GM12865 (cell line): ENCODE results near the gene C20orf141.
"Not testable (repeated sequence)": the region's sequence is repeated elsewhere in the genome, so short reads cannot be mapped to it uniquely, and the experiment has no call there.

Experiments used
- DNase-seq: peaks from one replicate; pipeline ENCODE4 v3.0.0; 2010; ENCODE audit warnings: low read depth
- H3K4me3 ChIP-seq: 2 replicates; pipeline ENCODE4 v1.5.1; 2011; ENCODE audit warnings: mild to moderate bottlenecking, low read depth, low read length, control low read depth
- TF ChIP-seq, protein P1 (sequence below): IDR thresholded peaks from 2 replicates; pipeline ENCODE4 v1.5.1; 2011; ENCODE audit warnings: low read length, control low read depth, low read depth, inconsistent platforms; ENCODE audit not compliant: insufficient read depth; ENCODE audit errors: missing control alignments

The C20orf141 gene

DNA sequence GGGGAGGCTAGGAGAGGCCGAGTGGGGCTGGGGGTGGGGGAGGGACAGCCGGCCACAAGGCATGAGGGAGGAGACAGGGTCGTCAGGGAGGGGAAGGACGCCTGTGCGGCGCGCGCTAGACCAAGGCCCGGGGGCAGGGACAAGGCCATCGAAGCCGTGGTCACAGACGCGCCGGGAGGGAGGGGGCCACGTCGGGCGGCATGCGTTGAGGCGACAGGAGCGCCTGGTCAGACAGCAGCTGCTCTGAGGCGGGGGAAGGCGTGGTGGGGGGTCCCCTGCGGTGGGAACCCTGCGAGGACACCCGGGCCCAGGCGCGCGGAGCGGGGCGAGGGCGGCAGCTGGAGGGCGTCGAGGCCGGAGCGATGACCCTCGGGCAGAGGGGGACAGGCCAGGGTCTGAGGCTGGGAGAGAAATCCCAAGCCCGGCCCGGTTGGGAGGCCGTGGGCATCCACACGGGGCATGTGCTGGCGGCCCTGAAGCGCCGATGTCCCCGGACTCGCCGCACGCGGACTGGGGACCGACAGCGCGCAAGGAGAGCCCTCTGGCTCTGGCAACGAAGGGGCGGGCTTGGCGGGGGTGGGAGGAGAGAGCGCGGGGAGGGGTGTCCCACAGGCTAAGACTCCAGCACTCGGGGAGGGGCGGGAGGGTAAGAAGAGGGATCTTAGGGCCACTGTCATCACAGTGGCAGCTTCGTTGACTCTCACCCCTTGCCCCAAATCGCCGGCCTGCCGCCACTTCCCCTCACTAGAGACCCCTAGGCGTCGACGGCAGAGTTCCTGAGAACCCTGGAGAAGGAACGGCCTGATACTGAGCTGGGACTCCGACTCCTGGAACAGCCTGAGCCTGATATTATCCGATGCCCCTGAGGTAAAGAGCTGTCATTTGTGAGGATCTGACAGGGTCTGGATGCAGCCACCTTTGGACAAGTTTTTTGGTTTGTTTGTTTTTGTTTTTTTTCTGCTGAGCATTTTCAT, 6.4 kb downstream of the C20orf141 start:
- DNase-seq = no peak
- TF ChIP-seq, protein P1, sequence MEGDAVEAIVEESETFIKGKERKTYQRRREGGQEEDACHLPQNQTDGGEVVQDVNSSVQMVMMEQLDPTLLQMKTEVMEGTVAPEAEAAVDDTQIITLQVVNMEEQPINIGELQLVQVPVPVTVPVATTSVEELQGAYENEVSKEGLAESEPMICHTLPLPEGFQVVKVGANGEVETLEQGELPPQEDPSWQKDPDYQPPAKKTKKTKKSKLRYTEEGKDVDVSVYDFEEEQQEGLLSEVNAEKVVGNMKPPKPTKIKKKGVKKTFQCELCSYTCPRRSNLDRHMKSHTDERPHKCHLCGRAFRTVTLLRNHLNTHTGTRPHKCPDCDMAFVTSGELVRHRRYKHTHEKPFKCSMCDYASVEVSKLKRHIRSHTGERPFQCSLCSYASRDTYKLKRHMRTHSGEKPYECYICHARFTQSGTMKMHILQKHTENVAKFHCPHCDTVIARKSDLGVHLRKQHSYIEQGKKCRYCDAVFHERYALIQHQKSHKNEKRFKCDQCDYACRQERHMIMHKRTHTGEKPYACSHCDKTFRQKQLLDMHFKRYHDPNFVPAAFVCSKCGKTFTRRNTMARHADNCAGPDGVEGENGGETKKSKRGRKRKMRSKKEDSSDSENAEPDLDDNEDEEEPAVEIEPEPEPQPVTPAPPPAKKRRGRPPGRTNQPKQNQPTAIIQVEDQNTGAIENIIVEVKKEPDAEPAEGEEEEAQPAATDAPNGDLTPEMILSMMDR = no peak
- H3K4me3 ChIP-seq = no peak overlapping the region

DNA sequence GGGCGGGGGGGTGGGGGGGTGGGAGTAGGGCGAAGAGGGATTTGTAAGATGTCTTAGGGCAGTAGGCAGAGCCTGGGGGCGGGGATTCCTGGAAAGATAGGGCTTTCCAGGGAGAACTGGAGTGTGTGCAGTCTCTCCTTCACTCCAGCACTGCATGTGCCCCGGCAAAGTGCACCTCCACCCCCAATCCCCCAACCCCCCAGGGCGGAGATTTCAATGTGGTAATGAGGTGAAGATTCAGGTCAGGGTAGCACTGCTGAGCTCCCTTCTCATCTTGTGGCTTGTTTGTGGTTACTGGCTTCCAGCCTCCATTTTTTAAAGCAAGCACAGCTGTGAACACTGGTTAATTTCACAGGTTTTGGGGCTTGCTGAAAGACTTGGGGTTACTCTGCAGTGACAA, 7.3 kb downstream of the C20orf141 start:
- TF ChIP-seq, protein P1 = no peak
- no peak overlapping the region for H3K4me3 ChIP-seq
- peak; percentile 57 for DNase-seq

DNA sequence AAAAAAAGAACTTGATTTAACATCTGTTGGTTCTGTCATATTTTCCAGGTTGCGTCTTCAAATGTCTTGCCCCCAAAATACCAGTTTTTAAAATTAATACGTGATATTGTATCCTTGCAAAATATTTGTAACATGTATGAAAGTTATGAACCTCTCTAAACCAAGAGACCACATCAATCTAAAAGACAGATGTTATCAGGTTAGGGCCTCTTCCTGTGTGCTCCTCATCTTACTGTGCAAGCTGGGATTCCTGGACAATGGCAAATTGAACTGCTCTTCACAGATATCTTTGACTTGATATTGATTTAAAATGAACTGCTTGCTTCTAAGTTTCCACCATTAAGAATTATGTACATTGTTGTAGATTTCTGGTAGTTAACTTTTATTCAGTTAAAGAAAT, 11.0 kb downstream of the C20orf141 start:
- H3K4me3 ChIP-seq = no peak overlapping the region
- TF ChIP-seq, protein P1 = no peak
- no peak for DNase-seq

DNA sequence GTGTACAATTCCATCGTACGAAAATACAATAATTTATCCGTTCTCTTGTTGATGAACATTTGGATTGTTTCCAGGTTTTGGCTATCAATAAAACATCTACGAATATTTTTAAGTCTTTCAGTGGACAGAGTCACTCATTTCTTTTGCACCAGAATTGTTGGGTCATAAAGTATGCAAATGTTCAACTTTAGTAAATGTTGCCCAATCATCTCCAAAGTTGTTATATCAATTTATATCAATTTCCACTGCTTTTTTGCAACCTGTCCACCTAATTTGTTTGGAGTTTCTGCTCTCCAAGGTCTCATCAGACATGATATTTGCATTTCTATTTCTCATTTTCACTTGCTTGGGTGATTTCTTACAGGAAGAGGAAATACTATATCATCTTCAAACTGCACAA, 11.9 kb downstream of the C20orf141 start:
- H3K4me3 ChIP-seq = no peak overlapping the region
- TF ChIP-seq, protein P1 = no peak
- DNase-seq = no peak

DNA sequence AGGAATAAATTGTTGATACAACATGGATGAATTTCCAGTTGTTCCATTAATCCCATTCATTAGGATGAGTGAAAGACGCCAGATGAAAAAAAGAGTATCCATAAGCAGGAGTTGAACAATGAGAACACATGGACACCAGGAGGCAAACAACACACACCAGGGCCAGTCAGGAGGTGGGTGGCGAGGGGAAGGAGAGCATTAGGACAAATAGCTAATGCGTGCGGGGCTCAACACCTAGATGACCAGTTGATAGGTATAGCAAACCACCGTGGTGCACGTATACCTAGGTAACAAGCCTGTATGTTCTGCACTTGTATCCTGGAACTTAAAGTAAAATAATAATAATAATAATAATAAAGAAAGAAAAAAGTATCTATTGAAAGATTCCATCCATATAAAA, 14.6 kb downstream of the C20orf141 start:
- TF ChIP-seq, protein P1 = no peak
- DNase-seq = no peak
- no peak overlapping the region for H3K4me3 ChIP-seq

DNA sequence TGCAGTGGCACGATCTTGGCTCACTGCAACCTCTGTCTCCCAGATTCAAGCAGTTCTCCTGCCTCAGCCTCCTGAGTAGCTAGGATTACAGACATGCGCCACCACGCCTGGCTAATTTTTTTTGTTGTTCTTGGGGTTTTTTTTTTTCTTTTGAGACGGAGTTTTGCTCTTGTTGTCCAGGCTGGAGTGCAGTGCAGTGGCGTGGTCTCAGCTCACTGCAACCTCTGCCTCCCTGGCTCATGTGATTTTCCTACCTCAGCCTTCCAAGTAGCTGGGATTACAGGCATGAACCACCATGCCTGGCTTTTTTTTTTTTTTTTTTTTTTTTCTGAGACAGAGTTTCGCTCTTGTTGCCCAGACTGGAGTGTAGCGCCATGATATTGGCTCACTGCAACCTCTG, 16.4 kb downstream of the C20orf141 start:
- not testable (repeated sequence) for H3K4me3 ChIP-seq, DNase-seq

DNA sequence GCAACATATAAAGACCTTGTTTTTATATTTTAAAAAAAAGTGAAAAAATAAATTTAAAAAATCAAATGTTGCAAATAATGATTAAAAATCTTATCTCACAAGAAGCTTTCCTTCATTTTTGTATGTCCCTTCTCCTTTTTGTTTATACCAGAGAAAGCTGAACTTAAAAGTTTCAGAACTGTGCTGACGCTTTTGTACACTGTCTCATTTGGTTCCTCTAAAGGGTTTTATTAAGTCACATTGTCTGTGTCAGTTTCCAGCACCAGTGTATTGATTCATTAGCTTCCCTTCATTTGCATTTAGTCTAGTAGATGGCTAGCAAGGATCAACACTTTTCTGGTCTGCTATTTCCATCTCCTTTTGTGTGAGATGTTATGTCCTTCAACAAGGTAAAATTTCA, 19.0 kb downstream of the C20orf141 start:
- DNase-seq = no peak
- TF ChIP-seq, protein P1 = no peak
- no peak overlapping the region for H3K4me3 ChIP-seq
